GM23248 (cell line): ENCODE results near the gene TNFRSF13B. TPM values are rescaled to one million over a fixed set of nuclear protein-coding genes. Genes with fewer than 3 reads are reported as not detected.

ENCODE experiments used
- DNase-seq: peaks from one replicate; pipeline ENCODE4 v3.0.0-alpha.2; 2015
- H2AFZ ChIP-seq: fragments of 200-600 bp; sonication (generic); 2 replicates; pipeline ENCODE4 v1.6.1; 2016; ENCODE audit warnings: antibody characterized with exemption
- H3F3A ChIP-seq: fragments of 200-600 bp; sonication (generic); 2 replicates; pipeline ENCODE4 v1.6.1; 2016; ENCODE audit warnings: mild to moderate bottlenecking, antibody characterized with exemption, mixed run types; ENCODE audit not compliant: insufficient read depth
- H3K27ac ChIP-seq: fragments of 200-600 bp; sonication (generic); 2 replicates; pipeline ENCODE4 v1.5.1; 2016; ENCODE audit warnings: mild to moderate bottlenecking
- H3K27me3 ChIP-seq: fragments of 200-600 bp; sonication (generic); replicated peaks from 2 replicates; pipeline ENCODE4 v1.6.1; 2016; ENCODE audit warnings: mild to moderate bottlenecking; ENCODE audit not compliant: insufficient read depth
- H3K36me3 ChIP-seq: fragments of 200-600 bp; sonication (generic); 2 replicates; pipeline ENCODE4 v1.6.1; 2016; ENCODE audit warnings: low read depth, mild to moderate bottlenecking
- H3K4me1 ChIP-seq: fragments of 200-600 bp; sonication (generic); 2 replicates; pipeline ENCODE4 v1.6.1; 2016; ENCODE audit warnings: mild to moderate bottlenecking; ENCODE audit not compliant: insufficient read depth
- H3K4me2 ChIP-seq: fragments of 200-600 bp; sonication (generic); one replicate; pipeline ENCODE4 v1.6.1; 2016; ENCODE audit warnings: mild to moderate bottlenecking; ENCODE audit not compliant: unreplicated experiment
- H3K4me3 ChIP-seq: fragments of 200-600 bp; sonication (generic); 2 replicates; pipeline ENCODE4 v1.5.1; 2016; ENCODE audit warnings: mild to moderate bottlenecking
- H3K79me2 ChIP-seq: fragments of 200-600 bp; sonication (generic); 2 replicates; pipeline ENCODE4 v1.6.1; 2016; ENCODE audit warnings: mild to moderate bottlenecking; ENCODE audit not compliant: insufficient read depth
- H3K9ac ChIP-seq: fragments of 200-600 bp; sonication (generic); 2 replicates; pipeline ENCODE4 v1.6.1; 2016; ENCODE audit warnings: mild to moderate bottlenecking
- H3K9me2 ChIP-seq: fragments of 200-600 bp; sonication (generic); 2 replicates; pipeline ENCODE4 v1.6.1; 2016; ENCODE audit warnings: mixed run types, mild to moderate bottlenecking, moderate library complexity; ENCODE audit not compliant: insufficient read depth
- H3K9me3 ChIP-seq: fragments of 200-600 bp; sonication (generic); one replicate; pipeline ENCODE4 v1.6.1; 2017; ENCODE audit warnings: low read depth
- H4K20me1 ChIP-seq: fragments of 200-600 bp; sonication (generic); 2 replicates; pipeline ENCODE4 v1.6.0; 2016; ENCODE audit not compliant: insufficient read depth
- EZH2 ChIP-seq: fragments of 200-600 bp; sonication (generic); IDR thresholded peaks from 2 replicates; pipeline ENCODE4 v1.6.1; 2018; ENCODE audit warnings: antibody characterized with exemption, mild to moderate bottlenecking; ENCODE audit not compliant: insufficient read depth, poor library complexity, severe bottlenecking
- EZH2phosphoT487 ChIP-seq: fragments of 200-600 bp; sonication (generic); IDR thresholded peaks from 2 replicates; pipeline ENCODE4 v1.6.1; 2018; ENCODE audit warnings: antibody characterized with exemption, moderate library complexity, mild to moderate bottlenecking, low read depth; ENCODE audit not compliant: insufficient read depth
- WGBS, 2 experiments: methylation state at CpG; one replicate each; pipeline ENCODE4 v1.1.6; 2015 to 2017; ENCODE audit warnings: low lambda C conversion rate in 2 of 2, low coverage in 1 of 2; ENCODE audit errors: missing lambda C conversion rate in 2 of 2; 5-methylcytosine and 5-hydroxymethylcytosine counted together
- in situ Hi-C: fragments of 300-500 bp; cut with MboI; formaldehyde crosslinking; loops from 2 replicates; pipeline ENCODE4 v1.15.0; 2020
- polyA plus RNA-seq: library from polyadenylated mRNA; unstranded; fragments of >200 nt; fragmentation: Nextera tagmentation; extraction: Ambion mirVana; gene quantifications from 2 replicates; pipeline ENCODE4 v1.2.1, GENCODE V29; 2016
- total RNA-seq: library from RNA; depleted of rRNA; stranded (reverse); fragments of >200 nt; shearing (Covaris generic); gene quantifications from 2 replicates; pipeline ENCODE4 v1.2.3, GENCODE V29; 2014

The TNFRSF13B gene
- total and polyA plus RNA-seq, 2 experiments from 2014 or later, result not detected

DNA sequence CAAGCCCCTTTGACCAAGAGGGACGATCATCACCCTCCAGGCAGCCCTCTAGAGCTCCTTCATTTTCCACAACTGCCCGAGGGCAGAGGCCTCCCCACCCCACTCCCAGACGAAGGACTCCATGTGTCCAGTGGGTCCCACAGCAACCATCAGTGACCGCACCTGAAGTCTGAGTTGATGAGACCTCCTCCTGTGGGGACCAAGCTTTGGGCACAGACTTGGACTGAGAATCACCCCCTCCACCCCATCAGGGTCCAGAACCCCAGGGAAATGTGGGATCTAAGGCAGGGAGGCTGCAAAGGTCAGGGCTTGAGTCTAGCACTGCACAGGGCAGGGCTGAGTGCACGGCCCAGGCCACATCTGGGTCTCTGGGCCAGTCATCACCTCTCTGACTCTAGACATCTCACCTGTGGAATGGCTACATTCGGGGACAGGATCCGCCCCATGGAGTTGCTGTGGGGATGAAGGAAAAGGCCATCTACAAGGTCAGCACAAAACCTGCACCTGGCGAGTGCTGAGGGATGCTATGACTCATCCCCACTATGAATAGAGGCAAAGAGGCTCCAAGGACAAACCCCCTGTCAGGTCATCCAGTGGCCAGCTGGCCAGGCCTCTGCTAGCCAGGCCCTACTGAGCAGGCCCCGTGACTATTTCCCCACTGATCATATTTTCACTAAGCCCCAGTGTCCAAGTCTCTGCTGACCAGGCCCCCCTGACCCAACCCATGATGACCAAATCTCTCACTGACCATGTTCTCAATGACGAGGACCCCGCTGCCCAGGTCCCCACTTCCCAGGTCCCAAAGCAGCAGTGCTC lies 38.4 kb downstream of the TNFRSF13B start:
- H3K4me3 ChIP-seq, result no peak overlapping the region
- no peak overlapping the region for H3K9ac ChIP-seq
- H3K9me2 ChIP-seq, result no peaks in the 10 kb centered on the region
- no peaks in the 10 kb centered on the region for H3F3A ChIP-seq
- in situ Hi-C loops, result no loop called here
- H3K79me2 ChIP-seq, result no peaks in the 10 kb centered on the region
- H3K9me3 ChIP-seq, result no peaks in the 10 kb centered on the region
- H2AFZ ChIP-seq, result no peak overlapping the region
- TF ChIP-seq EZH2phosphoT487 (no peak), EZH2 (no peak)
- no peaks in the 10 kb centered on the region for H4K20me1 ChIP-seq
- H3K27ac ChIP-seq, result no peak overlapping the region
- H3K36me3 ChIP-seq, result no peaks in the 10 kb centered on the region
- DNase-seq, result no peak
- 62 to 66% methylated on average over 11 of the region's 11 CpGs for WGBS, 2 experiments
- no peak overlapping the region for H3K4me2 ChIP-seq
- H3K27me3 ChIP-seq, result peaks cover 20% of the 10 kb centered on the region; the same call in 1 of the 2 replicates
- H3K4me1 ChIP-seq, result no peaks in the 10 kb centered on the region

DNA sequence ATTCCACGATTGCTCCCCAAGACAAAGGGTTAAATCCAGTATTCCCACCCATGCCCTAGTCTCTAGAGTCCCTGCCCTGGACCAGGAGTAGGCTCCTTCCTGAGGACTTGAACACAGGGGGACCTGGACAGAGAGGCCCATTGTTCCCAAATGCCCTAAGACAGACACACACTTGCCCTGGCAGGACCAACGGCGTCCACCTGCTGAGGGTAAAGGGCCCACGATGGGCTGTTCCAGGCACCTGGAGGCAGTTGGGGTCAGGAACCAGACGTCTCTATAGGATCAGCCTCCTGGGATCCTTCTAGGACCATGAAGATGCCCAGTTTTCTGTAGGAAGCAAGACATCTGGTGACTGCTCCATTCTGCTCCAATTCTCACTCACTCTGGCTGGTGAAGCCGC lies 39.3 kb downstream of the TNFRSF13B start:
- Histone ChIP-seq H3K9me2 (no peaks in the 10 kb centered on the region), H3K4me1 (no peaks in the 10 kb centered on the region), H3K4me2 (no peak overlapping the region), H2AFZ (no peak overlapping the region), H3K36me3 (no peaks in the 10 kb centered on the region), H3K27me3 (peaks cover 12% of the 10 kb centered on the region; the same call in 1 of the 2 replicates), H3K9me3 (no peaks in the 10 kb centered on the region), H3K27ac (no peak overlapping the region), H3K4me3 (no peak overlapping the region), H3K79me2 (no peaks in the 10 kb centered on the region), H3K9ac (no peak overlapping the region), H4K20me1 (no peaks in the 10 kb centered on the region), H3F3A (no peaks in the 10 kb centered on the region)
- DNase-seq, result no peak
- in situ Hi-C loops, result no loop called here
- WGBS, 2 experiments, result 47 to 52% methylated on average over 6 of the region's 6 CpGs
- TF ChIP-seq EZH2, result no peak
- no peak for TF ChIP-seq EZH2phosphoT487

DNA sequence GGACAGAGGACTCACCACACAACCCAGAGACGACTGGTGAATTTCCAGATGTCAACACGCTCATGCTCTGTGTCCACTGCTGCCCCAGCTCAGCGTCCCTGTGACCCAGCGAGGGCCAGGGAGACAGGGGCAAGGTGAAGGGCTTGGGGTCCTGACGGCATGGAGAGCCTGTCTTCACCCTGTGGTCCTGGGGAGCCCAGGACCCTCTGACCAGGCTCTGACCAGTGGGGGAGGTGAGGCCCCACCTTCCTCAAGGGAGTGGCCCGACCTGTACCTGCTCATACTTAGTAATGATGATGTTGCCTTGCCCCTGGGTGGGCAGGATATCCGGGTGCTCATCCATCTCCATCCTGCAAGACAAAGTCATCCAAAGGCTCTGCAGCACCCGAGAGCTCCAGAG lies 39.8 kb downstream of the TNFRSF13B start:
- Histone ChIP-seq H4K20me1 (no peaks in the 10 kb centered on the region), H3F3A (no peaks in the 10 kb centered on the region), H3K4me3 (no peak overlapping the region), H2AFZ (no peak overlapping the region), H3K9me3 (no peaks in the 10 kb centered on the region), H3K27me3 (peaks cover 8% of the 10 kb centered on the region; the same call in 1 of the 2 replicates), H3K9me2 (no peaks in the 10 kb centered on the region), H3K79me2 (no peaks in the 10 kb centered on the region), H3K27ac (no peak overlapping the region), H3K36me3 (no peaks in the 10 kb centered on the region), H3K4me1 (no peaks in the 10 kb centered on the region), H3K9ac (no peak overlapping the region), H3K4me2 (no peak overlapping the region)
- DNase-seq, result no peak
- TF ChIP-seq EZH2, result no peak
- TF ChIP-seq EZH2phosphoT487, result no peak
- in situ Hi-C loops, result no loop called here
- 60 to 67% methylated on average over 6 to 8 of the region's 8 CpGs for WGBS, 2 experiments

DNA sequence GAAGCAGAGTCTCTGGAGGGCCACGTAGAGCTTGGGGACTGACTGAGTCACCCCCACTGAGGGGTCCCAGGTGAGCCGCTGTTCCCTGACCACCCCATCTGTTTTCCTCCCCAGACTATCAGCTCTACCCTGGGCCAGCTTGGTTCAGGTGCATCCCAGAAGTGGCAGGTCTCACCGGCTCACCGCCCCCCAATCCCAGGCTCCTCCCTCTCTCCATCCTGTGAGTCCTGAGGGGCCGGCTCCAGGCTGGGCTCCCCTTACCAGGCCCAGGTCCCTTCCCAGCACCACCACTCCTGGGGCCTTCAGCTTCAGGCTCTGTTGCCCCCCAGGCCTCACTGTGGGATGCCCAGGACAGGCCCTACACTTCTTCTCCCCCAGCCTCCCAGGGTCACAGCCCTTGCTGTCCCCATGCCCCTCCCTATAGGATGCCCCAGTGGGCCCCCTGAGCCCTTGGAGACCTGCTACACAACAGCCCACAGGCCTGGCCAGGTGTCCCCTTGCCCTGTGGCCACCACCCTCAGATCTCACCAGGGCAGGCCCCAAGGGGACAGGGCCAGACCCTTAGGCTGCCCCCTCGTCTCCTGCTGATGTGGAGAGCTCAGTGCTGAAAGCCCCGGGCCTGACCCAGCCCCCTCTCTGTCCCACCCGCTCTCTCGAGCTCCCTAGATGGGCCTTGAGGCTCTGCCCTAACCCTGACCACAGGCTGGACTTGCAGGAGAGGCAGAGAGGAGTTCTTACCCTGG lies 40.4 kb downstream of the TNFRSF13B start:
- Histone ChIP-seq H3K4me3 (no peak overlapping the region), H3K9ac (no peak overlapping the region), H3K9me2 (no peaks in the 10 kb centered on the region), H3K4me1 (no peaks in the 10 kb centered on the region), H2AFZ (no peak overlapping the region), H3K4me2 (no peak overlapping the region), H3K27ac (no peak overlapping the region), H4K20me1 (no peaks in the 10 kb centered on the region), H3F3A (no peaks in the 10 kb centered on the region), H3K79me2 (no peaks in the 10 kb centered on the region), H3K27me3 (peaks cover 7% of the 10 kb centered on the region; the same call in 1 of the 2 replicates), H3K36me3 (no peaks in the 10 kb centered on the region), H3K9me3 (no peaks in the 10 kb centered on the region)
- no peak for DNase-seq
- TF ChIP-seq EZH2, result no peak
- no peak for TF ChIP-seq EZH2phosphoT487
- in situ Hi-C loops, result no loop called here
- 50 to 62% methylated on average over 9 of the region's 9 CpGs for whole genome bisulfite sequencing, 2 experiments
